ENCODE data around the gene PRDM16. TPM values are rescaled to one million over a fixed set of nuclear protein-coding genes. Genes with fewer than 3 reads are reported as not detected.
A peak's percentile ranks its signal among the peaks of the same experiment; 100 is the strongest.

Gene PRDM16
- total RNA-seq, 4 donors from 2014 or later = 15.7 to 54.3 (median 27.6) TPM

GRCh38 chr1:3208819-3209200, 139.8 kb downstream of the PRDM16 start:
- H3K4me1 ChIP-seq = peaks cover 7 to 8% of the 10 kb centered on the region in 2 donors

DNA sequence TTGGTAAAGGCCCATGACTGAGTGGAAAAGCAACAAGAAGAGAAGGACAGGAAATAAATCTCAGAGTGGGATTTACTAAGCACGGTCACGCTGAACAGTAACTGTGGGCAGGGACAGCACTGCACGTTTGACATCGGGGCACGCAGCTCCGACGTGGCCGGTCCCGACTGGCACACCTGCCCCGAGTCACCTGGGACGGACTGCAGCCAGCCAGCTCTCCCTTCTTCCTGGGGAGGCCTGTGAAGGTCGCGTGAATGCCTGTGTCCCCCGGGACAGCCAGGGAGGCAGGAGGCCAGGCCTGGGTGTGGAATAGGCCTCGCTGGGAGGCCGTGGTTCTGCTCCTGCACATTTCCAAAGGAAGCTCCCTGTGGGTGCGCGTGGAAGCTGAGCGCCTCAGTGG, 140.2 kb downstream of the PRDM16 start:
- TF ChIP-seq, protein P1, sequence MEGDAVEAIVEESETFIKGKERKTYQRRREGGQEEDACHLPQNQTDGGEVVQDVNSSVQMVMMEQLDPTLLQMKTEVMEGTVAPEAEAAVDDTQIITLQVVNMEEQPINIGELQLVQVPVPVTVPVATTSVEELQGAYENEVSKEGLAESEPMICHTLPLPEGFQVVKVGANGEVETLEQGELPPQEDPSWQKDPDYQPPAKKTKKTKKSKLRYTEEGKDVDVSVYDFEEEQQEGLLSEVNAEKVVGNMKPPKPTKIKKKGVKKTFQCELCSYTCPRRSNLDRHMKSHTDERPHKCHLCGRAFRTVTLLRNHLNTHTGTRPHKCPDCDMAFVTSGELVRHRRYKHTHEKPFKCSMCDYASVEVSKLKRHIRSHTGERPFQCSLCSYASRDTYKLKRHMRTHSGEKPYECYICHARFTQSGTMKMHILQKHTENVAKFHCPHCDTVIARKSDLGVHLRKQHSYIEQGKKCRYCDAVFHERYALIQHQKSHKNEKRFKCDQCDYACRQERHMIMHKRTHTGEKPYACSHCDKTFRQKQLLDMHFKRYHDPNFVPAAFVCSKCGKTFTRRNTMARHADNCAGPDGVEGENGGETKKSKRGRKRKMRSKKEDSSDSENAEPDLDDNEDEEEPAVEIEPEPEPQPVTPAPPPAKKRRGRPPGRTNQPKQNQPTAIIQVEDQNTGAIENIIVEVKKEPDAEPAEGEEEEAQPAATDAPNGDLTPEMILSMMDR (IDR thresholded peaks at IDR 0.05) = no peak
- no peak for TF ChIP-seq POLR2A (IDR thresholded peaks at IDR 0.05)
- Histone ChIP-seq H3K27me3 (no peaks in the 10 kb centered on the region), H3K4me3 (replicated peaks in 1 of 3) (no peak overlapping the region), H3K27ac (no peak overlapping the region), H3K36me3 (no peaks in the 10 kb centered on the region), H3K4me1 (peaks cover 10 to 11% of the 10 kb centered on the region in 2 donors), H3K9me3 (no peaks in the 10 kb centered on the region)
- DNase-seq = no peak
- WGBS, 2 donors = 86 to 92% methylated on average over 12 to 16 of the region's 19 CpGs
- intact Hi-C loops (cut with DNase I) = no loop called here

More at GRCh38 chr1:3208819-3209200, 139.8 kb downstream of the PRDM16 start:
- Histone ChIP-seq H3K27ac (no peak overlapping the region), H3K36me3 (no peaks in the 10 kb centered on the region), H3K9me3 (no peaks in the 10 kb centered on the region), H3K27me3 (no peaks in the 10 kb centered on the region), H3K4me3 (replicated peaks in 1 of 3) (no peak overlapping the region)
- intact Hi-C loops (cut with DNase I) = no loop called here
- TF ChIP-seq, protein P1 (IDR thresholded peaks at IDR 0.05) = no peak
- no peak for TF ChIP-seq POLR2A (IDR thresholded peaks at IDR 0.05)
- 88 to 95% methylated on average over 3 of the region's 3 CpGs for WGBS, 2 donors
- DNase-seq = no peak

DNA sequence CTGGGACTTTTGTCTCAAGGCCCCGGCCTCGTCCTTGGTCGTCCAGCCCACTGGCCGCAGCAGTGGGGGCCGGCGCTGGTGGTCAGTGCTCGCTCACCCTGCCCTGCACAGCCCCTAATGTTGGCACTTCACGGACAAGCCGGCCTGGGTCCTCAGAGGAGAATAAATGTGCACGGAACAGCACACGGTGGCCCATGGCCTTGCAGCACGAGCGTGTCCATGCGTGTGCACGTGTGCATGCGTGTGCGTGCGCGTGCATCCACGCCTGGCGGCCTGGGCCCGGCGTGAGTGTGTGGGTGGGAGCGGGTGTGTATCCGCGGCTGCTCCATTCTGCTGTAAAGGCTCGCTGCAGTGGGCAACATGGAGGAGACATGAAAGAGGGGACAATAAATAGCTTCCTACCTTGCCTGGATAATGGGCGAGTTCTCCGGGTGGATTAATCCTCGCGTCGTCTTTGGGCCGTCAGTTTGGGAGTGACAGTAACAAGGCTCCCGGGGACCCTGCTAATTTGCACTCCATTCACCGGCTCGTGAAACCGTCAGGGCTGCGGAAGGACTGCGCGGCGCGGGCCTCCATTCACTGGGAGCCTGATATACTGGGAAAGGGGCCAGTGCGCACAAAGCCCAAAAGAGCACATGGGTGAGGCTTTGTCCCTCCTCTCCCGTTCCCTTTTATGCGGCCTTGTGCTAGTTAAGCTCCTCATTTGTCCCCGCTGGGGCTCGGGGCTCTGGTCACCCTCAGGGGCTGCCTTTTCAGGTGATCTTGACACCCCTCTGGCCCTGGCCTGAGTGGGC, 142.8 kb downstream of the PRDM16 start:
- Histone ChIP-seq H3K36me3 (no peaks in the 10 kb centered on the region), H3K27ac (no peak overlapping the region), H3K4me3 (replicated peaks in 1 of 3) (no peak overlapping the region), H3K27me3 (no peaks in the 10 kb centered on the region), H3K4me1 (peaks cover 18 to 21% of the 10 kb centered on the region in 2 donors), H3K9me3 (no peaks in the 10 kb centered on the region)
- DNase-seq = no peak
- TF ChIP-seq, protein P1 (IDR thresholded peaks at IDR 0.05) = no peak
- no peak for TF ChIP-seq POLR2A (IDR thresholded peaks at IDR 0.05)
- WGBS, 2 donors = 91 to 92% methylated on average over 35 to 41 of the region's 47 CpGs
- intact Hi-C loops (cut with DNase I) = no loop called here

- Histone ChIP-seq H3K9me3 (no peaks in the 10 kb centered on the region), H3K4me3 (replicated peaks in 1 of 3) (no peak overlapping the region), H3K27me3 (no peaks in the 10 kb centered on the region), H3K36me3 (no peaks in the 10 kb centered on the region), H3K27ac (peak overlapping the region in 1 of 3 donors; percentile 23), H3K4me1 (peaks cover 27 to 30% of the 10 kb centered on the region in 2 donors)
- no peak for TF ChIP-seq POLR2A (IDR thresholded peaks at IDR 0.05)
- TF ChIP-seq, protein P1 (IDR thresholded peaks at IDR 0.05) = no peak
- WGBS, 2 donors = 90 to 92% methylated on average over 30 to 34 of the region's 34 CpGs
- no peak for DNase-seq
- intact Hi-C loops (cut with DNase I) = no loop called here
Observed at GRCh38 chr1:3212453-3213355, 143.7 kb downstream of the PRDM16 start.

Data from thyroid gland (tissue), 4 donors.